OCI-LY1 (cell line): ENCODE data around the gene ELMOD3.

Experiments
- H2AFZ ChIP-seq: fragments of 200-600 bp; sonication (generic), shearing (Covaris generic); 2 replicates; pipeline ENCODE4 v1.6.0; 2014; ENCODE audit warnings: antibody characterized with exemption, mild to moderate bottlenecking, low read length
- H3F3A ChIP-seq: fragments of 200-600 bp; sonication (generic), shearing (Covaris generic); 2 replicates; pipeline ENCODE4 v1.6.0; 2014; ENCODE audit warnings: mild to moderate bottlenecking, antibody characterized with exemption, low read length, moderate library complexity; ENCODE audit not compliant: insufficient read depth
- H3K27ac ChIP-seq: fragments of 200-600 bp; sonication (generic); 2 replicates; pipeline ENCODE4 v1.5.1; 2014; ENCODE audit warnings: low read length, mixed run types, mild to moderate bottlenecking, low read depth; ENCODE audit not compliant: poor library complexity, severe bottlenecking
- H3K27me3 ChIP-seq: fragments of 200-600 bp; sonication (generic); 2 replicates; pipeline ENCODE4 v1.6.0; 2014; ENCODE audit warnings: antibody characterized with exemption, mild to moderate bottlenecking, low read length, moderate library complexity; ENCODE audit not compliant: insufficient read depth
- H3K36me3 ChIP-seq: fragments of 200-600 bp; sonication (generic); 2 replicates; pipeline ENCODE4 v1.6.1; 2014; ENCODE audit warnings: mild to moderate bottlenecking, antibody characterized with exemption, low read length, moderate library complexity, mixed read lengths; ENCODE audit not compliant: insufficient read depth
- H3K4me1 ChIP-seq: fragments of 200-600 bp; sonication (generic); 2 replicates; pipeline ENCODE4 v1.5.1; 2014; ENCODE audit warnings: mild to moderate bottlenecking, low read length, moderate library complexity; ENCODE audit not compliant: insufficient read depth, severe bottlenecking
- H3K4me2 ChIP-seq: fragments of 200-600 bp; sonication (generic), shearing (Covaris generic); 2 replicates; pipeline ENCODE4 v1.6.1; 2014; ENCODE audit warnings: low read length
- H3K4me3 ChIP-seq: fragments of 200-600 bp; sonication (generic); 2 replicates; pipeline ENCODE4 v1.5.1; 2014; ENCODE audit warnings: low read length, low read depth, mild to moderate bottlenecking, mixed read lengths; ENCODE audit not compliant: poor library complexity, severe bottlenecking
- H3K79me2 ChIP-seq: fragments of 200-600 bp; shearing (Covaris generic); 2 replicates; pipeline ENCODE4 v1.6.1; 2016; ENCODE audit warnings: mixed run types, low read length, mixed read lengths; ENCODE audit not compliant: insufficient read depth
- H3K9ac ChIP-seq: fragments of 200-600 bp; sonication (generic), shearing (Covaris generic); 2 replicates; pipeline ENCODE4 v1.6.1; 2014; ENCODE audit warnings: mild to moderate bottlenecking, low read length, mixed read lengths
- H3K9me2 ChIP-seq: fragments of 200-600 bp; sonication (generic), shearing (Covaris generic); 2 replicates; pipeline ENCODE4 v1.6.1; 2014; ENCODE audit warnings: low read depth, mild to moderate bottlenecking, low read length, mixed read lengths
- H3K9me3 ChIP-seq: fragments of 200-600 bp; shearing (Covaris generic); 2 replicates; pipeline ENCODE4 v1.6.1; 2014; ENCODE audit warnings: low read length, mixed read lengths
- H4K20me1 ChIP-seq: fragments of 200-600 bp; sonication (generic), shearing (Covaris generic); 2 replicates; pipeline ENCODE4 v1.6.0; 2016; ENCODE audit warnings: mild to moderate bottlenecking, low read length; ENCODE audit not compliant: insufficient read depth
- EZH2 ChIP-seq: fragments of 200-600 bp; sonication (generic), shearing (Covaris generic); IDR thresholded peaks from 2 replicates; pipeline ENCODE4 v1.8.0; 2017; ENCODE audit warnings: borderline replicate concordance, mixed run types, mild to moderate bottlenecking, antibody characterized with exemption, low read length, moderate library complexity, mixed read lengths
- TF ChIP-seq, protein P1 (sequence below): fragments of 200-600 bp; sonication (generic), shearing (Covaris generic); IDR thresholded peaks from 2 replicates; pipeline ENCODE4 v1.5.1; 2017; ENCODE audit warnings: mild to moderate bottlenecking, antibody characterized with exemption, low read length, moderate library complexity, mixed read lengths

Gene ELMOD3

DNA sequence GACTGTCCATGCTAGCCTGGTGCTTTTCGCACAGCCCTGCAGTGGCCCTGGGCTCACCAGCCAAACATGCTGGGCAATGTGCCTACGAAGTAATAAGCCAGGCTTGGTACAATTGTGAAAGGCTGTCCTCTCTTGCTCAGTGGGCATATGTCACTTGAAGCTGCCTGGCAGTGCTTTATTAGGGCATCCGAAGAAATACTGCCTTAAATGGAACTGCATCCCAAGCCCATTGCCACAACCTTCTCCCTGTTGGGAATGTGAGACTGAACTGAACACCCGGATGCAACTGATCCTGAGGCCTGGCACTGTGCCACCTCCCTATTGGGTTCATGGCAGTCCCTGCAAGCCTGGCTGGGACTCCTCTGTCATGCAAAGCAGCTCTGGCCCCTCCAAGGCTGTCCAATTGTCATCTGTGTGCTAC, 39.7 kb downstream of the ELMOD3 start:
- Histone ChIP-seq H3K9me3 (no peaks in the 10 kb centered on the region), H3K27ac (no peak overlapping the region), H3K36me3 (no peaks in the 10 kb centered on the region), H3K79me2 (no peaks in the 10 kb centered on the region), H4K20me1 (no peaks in the 10 kb centered on the region), H3K4me2 (no peak overlapping the region), H3K9ac (no peak overlapping the region), H3F3A (no peaks in the 10 kb centered on the region), H3K27me3 (no peaks in the 10 kb centered on the region), H3K9me2 (no peaks in the 10 kb centered on the region), H3K4me3 (no peak overlapping the region), H3K4me1 (peaks cover 13% of the 10 kb centered on the region), H2AFZ (no peak overlapping the region)
- TF ChIP-seq, protein P1, sequence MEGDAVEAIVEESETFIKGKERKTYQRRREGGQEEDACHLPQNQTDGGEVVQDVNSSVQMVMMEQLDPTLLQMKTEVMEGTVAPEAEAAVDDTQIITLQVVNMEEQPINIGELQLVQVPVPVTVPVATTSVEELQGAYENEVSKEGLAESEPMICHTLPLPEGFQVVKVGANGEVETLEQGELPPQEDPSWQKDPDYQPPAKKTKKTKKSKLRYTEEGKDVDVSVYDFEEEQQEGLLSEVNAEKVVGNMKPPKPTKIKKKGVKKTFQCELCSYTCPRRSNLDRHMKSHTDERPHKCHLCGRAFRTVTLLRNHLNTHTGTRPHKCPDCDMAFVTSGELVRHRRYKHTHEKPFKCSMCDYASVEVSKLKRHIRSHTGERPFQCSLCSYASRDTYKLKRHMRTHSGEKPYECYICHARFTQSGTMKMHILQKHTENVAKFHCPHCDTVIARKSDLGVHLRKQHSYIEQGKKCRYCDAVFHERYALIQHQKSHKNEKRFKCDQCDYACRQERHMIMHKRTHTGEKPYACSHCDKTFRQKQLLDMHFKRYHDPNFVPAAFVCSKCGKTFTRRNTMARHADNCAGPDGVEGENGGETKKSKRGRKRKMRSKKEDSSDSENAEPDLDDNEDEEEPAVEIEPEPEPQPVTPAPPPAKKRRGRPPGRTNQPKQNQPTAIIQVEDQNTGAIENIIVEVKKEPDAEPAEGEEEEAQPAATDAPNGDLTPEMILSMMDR, result no peak
- TF ChIP-seq EZH2, result no peak

DNA sequence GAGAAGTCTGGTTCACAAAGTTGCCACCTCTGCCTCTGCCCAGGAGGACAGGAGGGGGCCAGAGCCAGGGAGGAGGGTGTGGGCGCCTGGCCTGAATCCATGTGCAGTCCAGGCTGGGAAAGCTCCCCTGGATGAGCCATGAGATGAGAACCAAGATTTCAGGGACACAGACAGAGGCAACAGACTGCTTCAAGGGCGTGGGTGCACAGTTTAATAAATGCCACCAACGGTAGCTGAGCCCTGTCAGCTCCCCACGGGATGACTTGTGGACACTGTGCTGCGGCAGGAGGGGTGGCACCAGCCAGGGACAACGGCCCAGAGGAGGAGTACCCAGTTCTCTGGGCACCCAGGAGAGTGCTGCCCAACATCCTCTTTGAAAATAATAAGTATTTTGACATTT, 40.4 kb downstream of the ELMOD3 start:
- no peak for TF ChIP-seq EZH2
- TF ChIP-seq, protein P1, result no peak
- Histone ChIP-seq H3K4me1 (peaks cover 13% of the 10 kb centered on the region), H3K4me3 (no peak overlapping the region), H3K9me3 (no peaks in the 10 kb centered on the region), H4K20me1 (no peaks in the 10 kb centered on the region), H3K9ac (no peak overlapping the region), H3K9me2 (no peaks in the 10 kb centered on the region), H3K4me2 (no peak overlapping the region), H2AFZ (no peak overlapping the region), H3K79me2 (no peaks in the 10 kb centered on the region), H3K36me3 (no peaks in the 10 kb centered on the region), H3K27ac (no peak overlapping the region), H3K27me3 (no peaks in the 10 kb centered on the region), H3F3A (no peaks in the 10 kb centered on the region)

DNA sequence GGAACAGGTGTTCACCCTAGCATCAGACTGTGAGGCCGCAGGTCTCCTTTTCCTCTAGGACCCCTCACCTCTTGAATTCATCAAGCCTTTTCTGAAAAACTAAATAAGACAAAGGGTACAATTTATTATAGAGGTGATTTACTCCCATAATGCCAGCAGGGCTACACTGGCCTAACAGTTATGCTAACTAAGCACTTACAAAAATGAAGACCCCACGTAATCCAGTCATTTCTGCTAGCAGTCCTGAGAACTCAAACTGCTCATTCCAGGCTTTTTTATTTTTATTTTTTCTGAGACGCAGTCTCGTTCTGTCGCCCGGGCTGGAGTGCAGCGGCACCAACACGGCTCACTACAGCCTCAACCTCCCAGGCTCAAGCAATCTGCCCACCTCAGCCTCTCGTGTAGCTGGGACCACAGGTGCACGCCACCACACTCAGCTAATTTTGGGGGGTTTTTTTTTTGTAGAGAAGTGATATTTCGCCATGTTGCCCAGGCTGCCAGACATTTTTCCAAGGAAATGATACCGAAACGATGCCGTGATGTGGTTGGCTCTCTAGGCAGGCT, 41.4 kb downstream of the ELMOD3 start:
- no peak for TF ChIP-seq EZH2
- TF ChIP-seq, protein P1, result no peak
- Histone ChIP-seq H3K36me3 (no peaks in the 10 kb centered on the region), H3F3A (no peaks in the 10 kb centered on the region), H3K9me3 (no peaks in the 10 kb centered on the region), H2AFZ (no peak overlapping the region), H3K27me3 (no peaks in the 10 kb centered on the region), H3K4me1 (peaks cover 13% of the 10 kb centered on the region), H3K27ac (no peak overlapping the region), H3K4me3 (no peak overlapping the region), H3K79me2 (no peaks in the 10 kb centered on the region), H3K4me2 (no peak overlapping the region), H4K20me1 (no peaks in the 10 kb centered on the region), H3K9me2 (no peaks in the 10 kb centered on the region), H3K9ac (no peak overlapping the region)
